GM12874 (cell line): ENCODE results near the gene SNRNP200.

Experiments
- CTCF ChIP-seq: IDR thresholded peaks from 2 replicates; pipeline ENCODE4 v1.5.1; 2011; ENCODE audit warnings: low read depth, mild to moderate bottlenecking, control low read depth, low read length, moderate library complexity; ENCODE audit not compliant: insufficient read depth

Gene SNRNP200

GRCh38 chr2:96271995-96272394 is 33.4 kb downstream of the SNRNP200 start:
- no peak for TF ChIP-seq CTCF

- TF ChIP-seq CTCF: peak; percentile 66
Measured at GRCh38 chr2:96267159-96267971, 38.0 kb downstream of the SNRNP200 start.

GRCh38 chr2:96265840-96266679 is 39.3 kb downstream of the SNRNP200 start, which contains the start of the genes CIAO1 and TMEM127:
Gene CIAO1 (plus strand): TSS chr2:96266225. CDS start chr2:96266351, 126 bp downstream.
Gene TMEM127 (minus strand): TSS chr2:96265997. CDS start chr2:96265381, 616 bp downstream.
- peak; percentile 54 for TF ChIP-seq CTCF

- no peak for TF ChIP-seq CTCF
Measured at GRCh38 chr2:96265349-96265839, 40.0 kb downstream of the SNRNP200 start.

- TF ChIP-seq CTCF: peak; percentile 60
Measured at GRCh38 chr2:96264656-96265348, 40.5 kb downstream of the SNRNP200 start.

GRCh38 chr2:96264086-96264485 is 41.3 kb downstream of the SNRNP200 start:
- TF ChIP-seq CTCF: no peak
